NCI-H446 treated with DMSO at 0.1 percent for 48 hours (cell line): ENCODE results near the gene MRPL28.
"Not testable (repeated sequence)": the region's sequence is repeated elsewhere in the genome, so short reads cannot be mapped to it uniquely, and the experiment has no call there.

Source experiments
- DNase-seq: peaks from one replicate; lab custom pipeline; 2025; lab: John Stamatoyannopoulos, UW

Gene MRPL28

GRCh38 chr16:339680-340079, 30.7 kb downstream of the MRPL28 start:
- no peak for DNase-seq

DNA sequence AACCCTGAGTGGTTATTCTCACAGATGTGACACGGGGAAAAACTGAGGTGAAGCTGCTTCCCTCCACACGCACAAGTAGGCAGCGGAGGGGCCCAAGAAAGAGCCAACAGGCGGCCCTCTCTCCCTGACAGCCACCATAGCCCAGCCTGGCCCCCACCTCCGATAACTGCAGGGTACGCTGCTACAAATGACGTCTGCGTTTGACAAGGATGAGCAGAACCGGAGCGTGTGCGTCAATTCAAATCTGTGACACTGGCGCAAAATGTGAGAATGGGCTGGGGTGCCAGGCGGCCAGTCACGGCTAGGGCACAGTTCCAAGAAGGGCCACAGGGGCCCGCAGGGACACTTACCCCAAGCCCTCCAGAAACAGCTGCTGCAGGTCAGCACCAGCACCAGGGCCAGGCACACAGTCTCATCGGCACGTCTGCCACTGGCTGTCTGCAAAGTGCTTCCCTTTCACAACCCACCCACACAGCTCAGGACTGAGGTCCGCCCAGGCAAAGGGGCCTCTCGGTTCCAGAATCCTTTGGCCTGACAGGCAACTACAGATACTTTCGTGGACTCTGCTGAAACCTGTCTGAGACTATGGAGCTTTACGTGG, 32.3 kb downstream of the MRPL28 start:
- DNase-seq, result no peak

- peak; percentile 2 for DNase-seq
Measured at GRCh38 chr16:337437-337836, 32.9 kb downstream of the MRPL28 start.

DNA sequence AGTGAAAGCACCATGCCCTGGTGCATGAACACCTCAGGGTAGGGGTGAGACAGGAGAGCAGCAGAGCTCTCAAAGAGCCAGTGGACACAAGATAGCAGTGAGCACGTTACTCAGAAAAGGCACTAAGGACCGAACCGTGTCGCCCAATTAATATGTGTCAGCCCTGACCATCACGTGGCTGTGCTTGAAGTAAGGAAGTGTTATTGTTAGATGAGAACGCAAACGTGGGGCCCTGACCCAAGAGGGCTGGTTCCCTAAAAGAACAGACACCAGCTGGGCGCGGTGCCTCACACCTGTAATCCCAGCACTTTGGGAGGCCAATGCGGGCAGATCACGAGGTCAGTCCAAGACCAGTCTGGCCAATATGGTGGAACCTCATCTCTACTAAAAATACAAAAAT, 34.1 kb downstream of the MRPL28 start:
- DNase-seq, result no peak

- not testable (repeated sequence) for DNase-seq
Measured at GRCh38 chr16:334861-335632, 35.3 kb downstream of the MRPL28 start.

- DNase-seq, result not testable (repeated sequence)
Measured at GRCh38 chr16:334164-334832, 36.0 kb downstream of the MRPL28 start.

- no peak for DNase-seq
Measured at GRCh38 chr16:333406-334094, 36.8 kb downstream of the MRPL28 start.

DNA sequence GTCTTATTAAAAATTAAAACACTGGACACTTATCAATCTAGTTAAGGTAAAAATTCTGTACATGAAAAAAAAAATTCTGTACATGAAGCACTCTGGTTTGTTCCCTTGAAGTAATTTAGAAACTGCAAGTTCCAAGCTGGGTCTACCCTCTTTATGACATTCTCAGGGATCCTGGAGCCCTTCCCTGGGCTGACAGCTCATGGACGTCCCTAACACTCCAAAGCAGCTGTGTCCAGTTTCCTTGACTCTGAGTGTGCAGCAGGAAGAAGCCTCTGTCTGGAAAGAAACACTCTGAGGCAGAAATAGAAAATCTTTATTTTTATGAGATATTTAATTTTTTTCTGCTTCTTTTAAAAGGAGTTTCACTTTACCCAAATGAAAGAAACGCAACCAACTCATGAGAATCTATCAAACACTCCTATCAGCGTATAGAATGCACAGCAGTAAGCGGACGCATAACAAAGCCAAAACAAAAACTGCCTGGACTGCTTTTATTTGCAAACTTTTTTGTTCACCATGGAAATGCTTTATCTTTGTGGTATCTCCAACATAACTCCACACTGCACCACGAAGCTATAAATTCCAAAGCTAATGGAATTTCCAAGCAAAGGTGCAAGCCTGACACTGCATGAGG, 39.0 kb downstream of the MRPL28 start:
- DNase-seq, result not testable (repeated sequence)

- DNase-seq, result no peak
Measured at GRCh38 chr16:330741-331140, 39.6 kb downstream of the MRPL28 start.

DNA sequence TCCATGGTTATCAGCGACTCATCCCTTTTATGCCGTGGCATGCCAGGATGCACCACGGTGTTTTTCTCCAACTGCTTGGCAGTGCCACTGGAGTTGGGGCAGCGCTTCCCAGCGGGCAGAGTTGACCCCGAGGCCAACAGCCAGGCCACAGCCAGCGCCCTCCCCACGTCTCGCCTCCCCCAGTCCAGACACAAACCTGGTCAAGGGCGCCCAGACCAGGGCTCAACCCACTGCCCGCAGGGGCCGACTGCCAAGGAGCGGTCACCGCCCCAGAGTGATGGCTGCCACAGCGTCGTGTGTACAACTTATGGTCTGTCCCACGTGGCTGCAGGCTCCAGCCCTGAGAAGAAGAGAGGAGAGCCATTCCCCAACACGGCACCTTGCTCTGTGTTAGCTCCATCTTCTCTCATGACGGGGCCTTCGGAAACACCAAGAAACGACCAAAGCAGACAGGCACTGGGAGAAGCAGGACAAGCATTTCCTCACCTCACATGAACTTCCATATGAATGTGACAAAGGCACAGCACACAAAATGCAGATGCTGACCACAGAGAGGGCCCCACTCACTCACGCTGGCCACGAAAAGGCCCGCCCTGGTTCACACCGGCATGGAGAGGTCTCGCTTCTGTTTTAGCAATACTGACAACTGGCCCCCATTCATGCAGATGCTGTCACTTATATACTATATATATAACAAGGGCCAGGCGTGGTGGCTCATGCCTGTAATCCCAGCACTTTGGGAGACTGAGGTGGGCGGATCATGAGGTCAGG, 44.8 kb downstream of the MRPL28 start:
- no peak for DNase-seq

DNA sequence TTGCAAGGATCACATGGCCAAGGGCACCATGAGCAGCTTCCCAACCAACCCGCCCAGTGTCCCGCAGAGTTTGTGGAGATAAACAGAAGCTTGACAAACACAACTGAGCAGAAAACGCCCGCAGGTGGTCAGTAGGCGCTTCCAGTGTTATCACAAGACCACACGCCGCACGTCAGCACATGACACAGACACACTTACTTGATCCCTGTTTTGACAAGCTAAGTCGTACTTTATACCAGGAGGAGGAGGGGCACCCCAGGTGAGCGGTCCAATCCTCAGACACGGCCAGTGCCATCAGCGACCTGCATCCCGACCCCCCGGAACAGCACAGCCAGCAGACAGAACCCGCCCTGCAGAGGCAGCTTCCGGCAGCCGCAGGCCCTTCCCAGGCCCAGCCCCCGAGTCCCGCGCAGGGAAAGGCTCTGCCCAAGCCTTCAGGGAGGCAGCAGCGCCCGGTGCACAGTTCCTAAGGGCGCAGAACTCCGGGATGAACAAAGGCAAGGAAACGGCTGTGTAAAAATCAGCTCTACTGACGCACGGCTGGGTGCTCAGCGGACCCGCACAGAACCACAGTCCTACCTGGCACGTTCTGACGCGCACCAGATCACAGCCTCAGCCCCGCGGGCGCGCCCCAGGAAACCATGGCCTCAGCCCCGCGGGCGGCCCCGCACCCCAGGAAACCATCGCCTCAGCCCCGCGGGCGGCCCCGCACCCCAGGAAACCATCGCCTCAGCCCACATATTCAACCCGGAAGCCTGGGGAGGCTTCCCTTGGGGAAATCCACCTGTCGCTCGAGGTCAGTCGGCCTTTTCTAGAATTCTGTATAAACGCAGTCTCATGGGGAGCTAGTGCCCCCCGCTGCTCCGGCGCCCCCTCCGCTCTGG, 45.6 kb downstream of the MRPL28 start:
- no peak for DNase-seq

DNA sequence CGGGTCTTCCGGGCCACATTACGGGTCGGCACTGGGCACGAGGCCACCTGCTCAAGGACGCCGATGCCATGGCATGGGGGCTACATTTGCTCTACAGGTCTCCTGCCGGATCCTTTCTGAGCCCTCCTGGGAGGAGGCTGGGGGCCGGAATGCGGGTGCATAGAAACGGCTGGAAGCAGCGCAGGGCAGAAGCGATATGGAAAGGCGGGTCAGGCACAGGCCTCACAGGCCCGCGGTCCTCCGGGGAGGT, 46.2 kb downstream of the MRPL28 start:
- no peak for DNase-seq

GRCh38 chr16:322476-323143, 47.7 kb downstream of the MRPL28 start:
- DNase-seq, result no peak

DNA sequence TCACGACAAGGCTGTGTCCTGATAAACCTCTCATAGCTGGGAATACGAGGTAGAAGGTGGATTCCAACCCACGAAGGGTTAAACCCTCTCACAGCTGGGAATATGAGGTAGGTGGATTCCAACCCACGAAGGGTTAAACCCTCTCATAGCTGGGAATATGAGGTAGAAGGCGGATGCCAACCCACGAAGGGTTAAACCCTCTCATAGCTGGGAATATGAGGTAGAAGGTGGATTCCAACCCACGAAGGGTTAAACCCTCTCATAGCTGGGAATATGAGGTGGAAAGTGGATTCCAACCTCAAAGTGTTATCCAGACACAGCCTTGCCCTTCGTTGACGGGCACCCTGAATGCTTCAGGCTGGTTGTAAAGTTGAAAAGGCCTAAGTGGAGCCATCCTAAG, 48.8 kb downstream of the MRPL28 start:
- DNase-seq, result no peak

- DNase-seq, result no peak
Measured at GRCh38 chr16:320206-320605, 50.1 kb downstream of the MRPL28 start.

DNA sequence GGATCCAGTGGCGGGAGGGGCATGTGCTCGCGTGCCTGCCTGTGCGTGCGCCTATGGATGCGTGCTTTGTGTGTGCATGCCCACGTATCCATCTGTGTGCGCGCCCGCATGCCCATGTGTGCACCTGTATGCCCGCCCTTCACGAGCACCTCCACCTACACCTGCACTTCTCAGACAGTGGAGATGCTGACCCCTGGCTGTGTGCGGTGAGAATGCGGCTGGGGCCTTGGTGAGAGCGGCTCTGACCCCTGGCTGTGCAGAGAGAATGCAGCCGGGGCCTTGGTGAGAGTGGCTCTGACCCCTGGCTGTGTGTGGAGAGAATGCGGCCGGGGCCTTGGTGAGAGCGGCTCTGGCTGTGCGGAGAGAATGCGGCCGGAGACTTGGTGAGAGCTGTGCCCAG, 51.7 kb downstream of the MRPL28 start:
- no peak for DNase-seq

DNA sequence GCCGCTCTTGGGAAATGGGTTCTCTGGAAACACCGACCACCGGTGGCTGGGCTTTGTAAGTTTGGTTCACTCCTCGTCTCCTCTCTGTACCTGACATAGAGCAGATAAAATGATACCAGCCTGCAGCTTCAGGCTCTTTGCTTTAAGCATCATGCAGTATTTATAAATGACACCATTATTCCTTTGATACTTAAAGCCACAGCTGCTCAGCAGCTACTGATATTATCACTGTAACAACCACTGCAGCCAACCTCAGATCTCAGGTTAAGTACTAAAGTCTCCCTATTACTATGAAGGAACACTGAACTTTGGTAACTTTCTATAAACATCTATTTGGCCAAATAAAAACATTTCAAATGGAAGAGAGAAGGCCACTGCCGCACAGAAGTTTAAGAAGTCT, 52.8 kb downstream of the MRPL28 start:
- no peak for DNase-seq
